Measurements from ENCODE around the gene ST3GAL4.

ST3GAL4 gene

DNA sequence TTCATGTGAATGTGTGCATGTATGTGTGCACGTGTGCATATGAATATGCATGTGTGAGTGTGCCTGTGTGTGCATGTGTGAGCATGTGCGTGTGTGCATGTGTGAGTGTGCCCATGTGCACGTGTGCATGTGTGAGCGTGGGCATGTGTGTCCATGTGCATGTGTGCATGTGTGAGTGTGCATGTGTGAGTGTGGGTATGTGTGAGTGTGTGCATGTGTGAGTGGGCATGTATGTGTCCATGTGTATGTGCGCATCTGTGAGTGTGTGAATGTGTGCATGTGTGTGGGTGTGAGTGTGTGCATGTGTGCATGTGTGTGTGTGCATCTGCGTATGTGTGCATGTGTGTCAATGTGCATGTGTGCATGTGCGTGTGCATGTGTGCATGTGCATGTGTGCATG, 94.7 kb downstream of the ST3GAL4 start:
- no peaks in the 10 kb centered on the region for H3K27me3 ChIP-seq (replicated peaks in 2 of 5; ENCODE audit: control insufficient read depth in 4 of 5, insufficient read depth in 5 of 5, low read length in 4 of 5)
- no peak for DNase-seq
- peaks cover 0 to 4% (median 0%) of the 10 kb centered on the region in 4 experiments for H3K4me1 ChIP-seq (ENCODE audit: control extremely low read depth in 1 of 4, control insufficient read depth in 4 of 4, insufficient read depth in 4 of 4, low read length in 3 of 4)
- H3K27ac ChIP-seq (ENCODE audit: insufficient read depth in 1 of 2, low read depth in 1 of 2, low read length in 2 of 2, poor library complexity in 1 of 2, severe bottlenecking in 2 of 2), result no peak overlapping the region
- CTCF ChIA-PET, result no interaction called here
- POLR2A ChIA-PET, result no interaction called here
- no peaks in the 10 kb centered on the region for H3K9me3 ChIP-seq (ENCODE audit: control extremely low read depth in 1 of 5, control insufficient read depth in 4 of 5, insufficient read depth in 2 of 5, low read depth in 1 of 5, low read length in 4 of 5)
- 85% methylated on average over 7 of the region's 7 CpGs for WGBS (ENCODE audit: insufficient coverage)
- no peak overlapping the region for H3K4me3 ChIP-seq (ENCODE audit: control insufficient read depth in 1 of 7, extremely low read depth in 1 of 7, insufficient read depth in 4 of 7, low read depth in 2 of 7, low read length in 6 of 7)
- no peaks in the 10 kb centered on the region for H3K36me3 ChIP-seq (ENCODE audit: control insufficient read depth in 4 of 4, insufficient read depth in 4 of 4, low read length in 3 of 4)

DNA sequence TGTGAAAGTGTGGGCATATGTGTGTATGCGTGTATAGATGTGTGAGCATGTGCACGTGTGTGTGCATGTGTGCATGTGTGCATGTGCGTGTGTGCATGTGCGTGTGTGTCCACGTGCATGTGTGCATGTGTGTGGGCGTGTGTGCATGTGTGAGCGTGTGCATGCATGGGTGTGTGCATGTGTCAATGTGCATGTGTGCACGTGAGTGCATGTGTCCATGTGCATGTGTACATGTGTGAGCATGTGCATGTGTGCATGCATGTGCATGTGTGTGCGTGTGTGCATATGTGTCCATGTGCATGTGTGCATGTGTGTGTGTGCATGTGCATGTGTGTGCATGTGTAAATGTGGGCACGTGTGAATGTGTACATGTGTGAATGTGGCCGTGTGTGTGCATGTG, 95.3 kb downstream of the ST3GAL4 start:
- CTCF ChIA-PET, result no interaction called here
- WGBS (ENCODE audit: insufficient coverage), result 96% methylated on average over 11 of the region's 11 CpGs

DNA sequence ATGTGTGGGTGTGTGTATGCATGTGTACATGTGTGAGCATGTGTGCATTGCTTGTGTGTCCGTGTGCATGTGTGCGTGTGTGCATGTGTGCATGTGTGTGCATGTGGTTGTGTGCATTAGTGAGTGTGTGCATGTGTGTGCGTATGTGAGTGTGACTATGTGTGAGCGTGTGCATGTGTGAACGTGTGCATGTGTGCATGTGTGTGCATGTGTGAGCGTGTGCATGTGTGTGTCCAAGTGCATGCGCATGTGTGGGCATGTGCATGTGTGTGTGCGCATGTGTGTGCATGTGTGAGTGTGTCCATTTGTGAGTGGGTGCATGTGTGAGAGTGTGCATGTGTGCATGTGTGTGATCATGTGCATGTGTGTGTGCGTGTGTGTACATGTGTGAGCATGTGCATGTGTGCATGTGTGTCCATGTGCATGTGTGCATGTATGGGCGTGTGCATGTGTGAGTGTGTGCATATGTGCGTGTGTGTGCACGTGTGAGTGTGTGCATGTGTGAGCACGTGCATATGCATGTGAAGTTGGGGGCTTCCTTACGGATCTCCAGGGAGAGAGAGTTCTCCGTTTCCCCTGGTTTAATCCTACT, 95.8 kb downstream of the ST3GAL4 start:
- H3K36me3 ChIP-seq (ENCODE audit: control insufficient read depth in 4 of 4, insufficient read depth in 4 of 4, low read length in 3 of 4), result no peaks in the 10 kb centered on the region
- DNase-seq, result no peak
- H3K27ac ChIP-seq (ENCODE audit: insufficient read depth in 1 of 2, low read depth in 1 of 2, low read length in 2 of 2, poor library complexity in 1 of 2, severe bottlenecking in 2 of 2), result no peak overlapping the region
- WGBS (ENCODE audit: insufficient coverage), result 89% methylated on average over 11 of the region's 15 CpGs
- ChIA-PET CTCF (interaction anchor here (1.3 to 2.9 kb wide), 3 partner anchors 9 to 29 kb away, joined by 6 to 17 read pairs (median 6); no protein-coding TSS in a partner anchor), POLR2A (interaction anchor here (0.6 kb wide), 1 partner anchor 11 kb away, joined by 3 read pairs; no protein-coding TSS in a partner anchor)
- no peak overlapping the region for H3K4me3 ChIP-seq (ENCODE audit: control insufficient read depth in 1 of 7, extremely low read depth in 1 of 7, insufficient read depth in 4 of 7, low read depth in 2 of 7, low read length in 6 of 7)
- no peaks in the 10 kb centered on the region for H3K27me3 ChIP-seq (replicated peaks in 2 of 5; ENCODE audit: control insufficient read depth in 4 of 5, insufficient read depth in 5 of 5, low read length in 4 of 5)
- no peaks in the 10 kb centered on the region for H3K9me3 ChIP-seq (ENCODE audit: control extremely low read depth in 1 of 5, control insufficient read depth in 4 of 5, insufficient read depth in 2 of 5, low read depth in 1 of 5, low read length in 4 of 5)
- peaks cover 0 to 6% (median 0%) of the 10 kb centered on the region in 4 experiments for H3K4me1 ChIP-seq (ENCODE audit: control extremely low read depth in 1 of 4, control insufficient read depth in 4 of 4, insufficient read depth in 4 of 4, low read length in 3 of 4)

More for the DNA sequence above, 95.3 kb downstream of the ST3GAL4 start:
- H3K27ac ChIP-seq (ENCODE audit: insufficient read depth in 1 of 2, low read depth in 1 of 2, low read length in 2 of 2, poor library complexity in 1 of 2, severe bottlenecking in 2 of 2), result no peak overlapping the region
- H3K36me3 ChIP-seq (ENCODE audit: control insufficient read depth in 4 of 4, insufficient read depth in 4 of 4, low read length in 3 of 4), result no peaks in the 10 kb centered on the region
- H3K4me1 ChIP-seq (ENCODE audit: control extremely low read depth in 1 of 4, control insufficient read depth in 4 of 4, insufficient read depth in 4 of 4, low read length in 3 of 4), result peaks cover 0 to 4% (median 0%) of the 10 kb centered on the region in 4 experiments
- no peak overlapping the region for H3K4me3 ChIP-seq (ENCODE audit: control insufficient read depth in 1 of 7, extremely low read depth in 1 of 7, insufficient read depth in 4 of 7, low read depth in 2 of 7, low read length in 6 of 7)
- no peaks in the 10 kb centered on the region for H3K27me3 ChIP-seq (replicated peaks in 2 of 5; ENCODE audit: control insufficient read depth in 4 of 5, insufficient read depth in 5 of 5, low read length in 4 of 5)
- POLR2A ChIA-PET, result no interaction called here
- DNase-seq, result no peak
- H3K9me3 ChIP-seq (ENCODE audit: control extremely low read depth in 1 of 5, control insufficient read depth in 4 of 5, insufficient read depth in 2 of 5, low read depth in 1 of 5, low read length in 4 of 5), result no peaks in the 10 kb centered on the region

DNA sequence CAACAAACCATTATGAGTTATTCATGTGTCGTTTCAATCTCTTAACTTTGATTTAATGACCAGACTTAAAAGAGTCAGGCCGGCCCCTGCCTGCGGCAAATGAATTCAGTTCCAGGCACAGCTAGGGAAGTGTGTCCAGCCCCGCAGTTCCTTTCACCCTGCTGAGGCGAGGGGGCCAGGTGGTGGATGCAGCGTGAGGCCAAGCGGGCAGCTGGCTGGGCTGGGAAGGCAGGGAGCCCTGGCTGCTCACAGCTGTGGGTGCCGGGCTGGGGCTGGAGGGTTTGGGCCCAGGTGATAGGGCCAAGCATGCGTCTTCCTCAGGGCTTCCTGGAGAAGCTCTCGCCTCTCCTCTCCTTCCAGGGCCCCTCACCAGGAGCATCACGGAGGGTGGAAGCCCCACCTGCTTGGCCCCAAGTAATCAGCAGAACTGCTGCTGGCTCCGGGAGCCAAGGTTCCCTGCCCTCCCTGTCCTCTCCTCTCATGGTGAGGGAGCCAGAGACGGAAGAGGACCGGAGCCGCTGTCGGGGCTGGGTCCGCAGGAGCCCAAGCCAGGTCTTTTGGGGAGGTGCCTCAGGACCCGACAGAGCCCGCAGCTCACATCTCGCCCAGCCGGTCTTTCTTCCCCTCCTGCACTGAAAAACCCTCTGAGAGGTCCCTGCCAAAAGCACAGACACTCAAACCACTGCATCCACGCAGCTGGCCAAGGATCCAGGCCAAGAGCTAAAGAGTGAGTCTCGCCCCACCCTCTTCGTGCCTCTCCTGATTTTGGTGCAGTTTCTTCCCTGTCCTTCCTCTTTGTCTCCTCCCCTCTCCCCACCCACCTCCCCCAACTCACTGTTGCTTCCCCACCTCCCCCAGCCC, 97.0 kb downstream of the ST3GAL4 start:
- H3K27ac ChIP-seq (ENCODE audit: insufficient read depth in 1 of 2, low read depth in 1 of 2, low read length in 2 of 2, poor library complexity in 1 of 2, severe bottlenecking in 2 of 2), result no peak overlapping the region
- POLR2A ChIA-PET, result no interaction called here
- no peaks in the 10 kb centered on the region for H3K9me3 ChIP-seq (ENCODE audit: control extremely low read depth in 1 of 5, control insufficient read depth in 4 of 5, insufficient read depth in 2 of 5, low read depth in 1 of 5, low read length in 4 of 5)
- CTCF ChIA-PET, result interaction anchor here (1.0 to 2.9 kb wide), 4 partner anchors 9 to 28 kb away, joined by 3 to 17 read pairs (median 6); no protein-coding TSS in a partner anchor
- H3K27me3 ChIP-seq (replicated peaks in 2 of 5; ENCODE audit: control insufficient read depth in 4 of 5, insufficient read depth in 5 of 5, low read length in 4 of 5), result no peaks in the 10 kb centered on the region
- DNase-seq, result no peak
- WGBS (ENCODE audit: insufficient coverage), result 83% methylated on average over 18 of the region's 24 CpGs
- peaks cover 0 to 16% (median 2%) of the 10 kb centered on the region in 4 experiments for H3K4me1 ChIP-seq (ENCODE audit: control extremely low read depth in 1 of 4, control insufficient read depth in 4 of 4, insufficient read depth in 4 of 4, low read length in 3 of 4)
- H3K4me3 ChIP-seq (ENCODE audit: control insufficient read depth in 1 of 7, extremely low read depth in 1 of 7, insufficient read depth in 4 of 7, low read depth in 2 of 7, low read length in 6 of 7), result no peak overlapping the region
- no peaks in the 10 kb centered on the region for H3K36me3 ChIP-seq (ENCODE audit: control insufficient read depth in 4 of 4, insufficient read depth in 4 of 4, low read length in 3 of 4)

DNA sequence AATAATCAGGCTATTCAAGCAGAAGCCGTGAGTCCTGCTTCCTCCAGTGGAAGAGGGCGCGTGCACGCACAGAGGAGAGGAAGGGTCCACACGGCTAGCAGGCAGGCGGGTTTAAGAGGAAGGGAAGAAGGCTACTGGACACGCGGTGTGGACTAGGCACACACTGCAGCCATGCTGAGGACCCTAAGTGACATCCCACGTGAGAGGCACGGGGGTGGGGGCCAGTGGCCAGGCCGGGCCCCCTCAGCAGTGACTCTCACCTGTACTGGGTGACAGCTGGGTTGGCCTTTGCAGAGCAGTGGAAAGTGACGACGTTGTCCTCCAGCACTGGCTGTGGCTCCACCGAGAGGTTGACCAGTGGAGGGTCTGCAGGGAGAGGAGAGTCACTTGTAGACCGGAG, 100.6 kb downstream of the ST3GAL4 start:
- H3K4me3 ChIP-seq (ENCODE audit: control insufficient read depth in 1 of 7, extremely low read depth in 1 of 7, insufficient read depth in 4 of 7, low read depth in 2 of 7, low read length in 6 of 7), result no peak overlapping the region
- no peaks in the 10 kb centered on the region for H3K27me3 ChIP-seq (replicated peaks in 2 of 5; ENCODE audit: control insufficient read depth in 4 of 5, insufficient read depth in 5 of 5, low read length in 4 of 5)
- ChIA-PET POLR2A (no interaction called here), CTCF (interaction anchor here (0.6 kb wide), 1 partner anchor 8 kb away, joined by 3 read pairs; no protein-coding TSS in a partner anchor)
- H3K36me3 ChIP-seq (ENCODE audit: control insufficient read depth in 4 of 4, insufficient read depth in 4 of 4, low read length in 3 of 4), result no peaks in the 10 kb centered on the region
- no peaks in the 10 kb centered on the region for H3K9me3 ChIP-seq (ENCODE audit: control extremely low read depth in 1 of 5, control insufficient read depth in 4 of 5, insufficient read depth in 2 of 5, low read depth in 1 of 5, low read length in 4 of 5)
- 96% methylated on average over 13 of the region's 15 CpGs for WGBS (ENCODE audit: insufficient coverage)
- H3K27ac ChIP-seq (ENCODE audit: insufficient read depth in 1 of 2, low read depth in 1 of 2, low read length in 2 of 2, poor library complexity in 1 of 2, severe bottlenecking in 2 of 2), result no peak overlapping the region
- no peak for DNase-seq
- H3K4me1 ChIP-seq (ENCODE audit: control extremely low read depth in 1 of 4, control insufficient read depth in 4 of 4, insufficient read depth in 4 of 4, low read length in 3 of 4), result peaks cover 0 to 18% (median 2%) of the 10 kb centered on the region in 4 experiments

DNA sequence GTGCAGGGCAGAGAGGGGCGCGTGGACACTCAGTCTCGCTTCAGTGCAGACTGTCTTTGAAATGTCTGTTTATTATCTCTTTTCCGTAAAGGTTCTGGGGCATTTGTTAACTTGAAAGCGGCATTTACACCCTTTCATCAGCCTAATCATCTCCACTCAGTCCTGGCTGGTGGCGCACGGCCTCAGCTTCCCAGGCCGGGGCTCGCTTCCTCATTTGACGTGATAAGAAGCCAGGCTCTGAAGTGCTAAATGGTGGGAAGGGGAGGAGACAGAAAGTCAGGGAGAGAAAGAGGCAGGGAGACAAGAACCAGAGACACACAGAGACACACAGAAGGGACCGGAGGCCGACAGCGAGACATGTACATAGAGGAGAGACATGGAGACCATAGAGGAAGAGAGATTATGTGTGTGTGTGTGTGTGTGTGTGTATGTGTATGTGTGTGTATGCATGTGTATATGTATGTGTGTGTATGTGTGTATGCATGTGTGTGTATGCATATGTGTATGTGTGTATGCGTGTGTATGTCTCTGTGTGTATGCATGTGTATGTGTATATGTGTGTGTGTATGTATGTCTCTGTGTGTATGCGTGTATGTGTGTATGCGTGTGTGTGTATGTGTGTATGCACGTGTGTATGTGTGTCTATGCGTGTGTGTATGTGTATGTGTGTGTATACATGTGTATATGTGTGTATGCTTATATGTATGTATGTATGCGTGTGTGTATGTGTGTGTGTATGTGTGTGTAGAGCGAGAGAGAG, 101.5 kb downstream of the ST3GAL4 start:
- 77% methylated on average over 14 of the region's 20 CpGs for WGBS (ENCODE audit: insufficient coverage)
- POLR2A ChIA-PET, result no interaction called here
- Histone ChIP-seq H3K36me3 (ENCODE audit: control insufficient read depth in 4 of 4, insufficient read depth in 4 of 4, low read length in 3 of 4) (no peaks in the 10 kb centered on the region), H3K4me1 (ENCODE audit: control extremely low read depth in 1 of 4, control insufficient read depth in 4 of 4, insufficient read depth in 4 of 4, low read length in 3 of 4) (peaks cover 0 to 18% (median 2%) of the 10 kb centered on the region in 4 experiments), H3K4me3 (ENCODE audit: control insufficient read depth in 1 of 7, extremely low read depth in 1 of 7, insufficient read depth in 4 of 7, low read depth in 2 of 7, low read length in 6 of 7) (no peak overlapping the region), H3K27ac (ENCODE audit: insufficient read depth in 1 of 2, low read depth in 1 of 2, low read length in 2 of 2, poor library complexity in 1 of 2, severe bottlenecking in 2 of 2) (no peak overlapping the region), H3K27me3 (replicated peaks in 2 of 5; ENCODE audit: control insufficient read depth in 4 of 5, insufficient read depth in 5 of 5, low read length in 4 of 5) (no peaks in the 10 kb centered on the region), H3K9me3 (ENCODE audit: control extremely low read depth in 1 of 5, control insufficient read depth in 4 of 5, insufficient read depth in 2 of 5, low read depth in 1 of 5, low read length in 4 of 5) (no peaks in the 10 kb centered on the region)
- CTCF ChIA-PET, result no interaction called here
- DNase-seq, result peak in 1 of 3 donors; percentile 45
